Measurements from ENCODE around the gene AP2A1. TPM values are rescaled to one million over a fixed set of nuclear protein-coding genes. Genes with fewer than 3 reads are reported as not detected.

The AP2A1 gene
- total and polyA plus RNA-seq, 9 of the 15 experiments (the other 6 are each of a cell fraction or from before 2014, with no cell fraction given) = 0.55 to 150 (median 31.9) TPM

GRCh38 chr19:49805822-49806619 lies 39.2 kb downstream of the AP2A1 start (continued):
- TF ChIP-seq, protein P1, sequence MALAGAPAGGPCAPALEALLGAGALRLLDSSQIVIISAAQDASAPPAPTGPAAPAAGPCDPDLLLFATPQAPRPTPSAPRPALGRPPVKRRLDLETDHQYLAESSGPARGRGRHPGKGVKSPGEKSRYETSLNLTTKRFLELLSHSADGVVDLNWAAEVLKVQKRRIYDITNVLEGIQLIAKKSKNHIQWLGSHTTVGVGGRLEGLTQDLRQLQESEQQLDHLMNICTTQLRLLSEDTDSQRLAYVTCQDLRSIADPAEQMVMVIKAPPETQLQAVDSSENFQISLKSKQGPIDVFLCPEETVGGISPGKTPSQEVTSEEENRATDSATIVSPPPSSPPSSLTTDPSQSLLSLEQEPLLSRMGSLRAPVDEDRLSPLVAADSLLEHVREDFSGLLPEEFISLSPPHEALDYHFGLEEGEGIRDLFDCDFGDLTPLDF (CRISPR knock-in tag; IDR thresholded peaks at IDR 0.05) = no peak
- TF ChIP-seq ETV1 (tag; conservative IDR thresholded peaks at IDR 0.05; ENCODE audit: low read depth) (no peak), HMG20A (CRISPR knock-in tag; conservative IDR thresholded peaks at IDR 0.05) (no peak), FOXK2 (conservative IDR thresholded peaks at IDR 0.05 in 1 of 2, IDR thresholded peaks at IDR 0.05 in 1 of 2; ENCODE audit: low read depth in 2 of 2) (no peak), FOS (IDR thresholded peaks at IDR 0.05; ENCODE audit: extremely low read depth, insufficient read length) (no peak), ARID3A (IDR thresholded peaks at IDR 0.05; ENCODE audit: borderline replicate concordance, low read depth, low read length) (no peak), EGR1 (conservative IDR thresholded peaks at IDR 0.05) (no peak), KDM4B (IDR thresholded peaks at IDR 0.05; ENCODE audit: borderline replicate concordance in 2 of 2, low read depth in 1 of 2) (no peak), JUN (IDR thresholded peaks at IDR 0.05; ENCODE audit: borderline replicate concordance, low read depth, low read length) (no peak), JUN (CRISPR knock-in tag; IDR thresholded peaks at IDR 0.05; ENCODE audit: borderline replicate concordance) (no peak), FOXA1 (IDR thresholded peaks at IDR 0.05; ENCODE audit: borderline replicate concordance) (no peak), ZNF766 (CRISPR knock-in tag; conservative IDR thresholded peaks at IDR 0.05) (no peak), ELF4 (CRISPR knock-in tag; IDR thresholded peaks at IDR 0.05) (no peak), NR2C2 (CRISPR knock-in tag; IDR thresholded peaks at IDR 0.05) (no peak), NR2C2 (tag; IDR thresholded peaks at IDR 0.05) (no peak), HMG20B (CRISPR knock-in tag; IDR thresholded peaks at IDR 0.05) (no peak), TCF7 (IDR thresholded peaks at IDR 0.05; ENCODE audit: borderline replicate concordance) (no peak), YY1 (IDR thresholded peaks at IDR 0.05; ENCODE audit: borderline replicate concordance in 1 of 3, control insufficient read depth in 1 of 3, extremely low read depth in 1 of 3, insufficient read depth in 3 of 3, insufficient read length in 1 of 3, insufficient replicate concordance in 2 of 3, low read depth in 1 of 3, low read length in 2 of 3) (no peak), GMEB1 (CRISPR knock-in tag; IDR thresholded peaks at IDR 0.05) (no peak), SNAPC5 (CRISPR knock-in tag; IDR thresholded peaks at IDR 0.05) (no peak), BDP1 (IDR thresholded peaks at IDR 0.05; ENCODE audit: insufficient read depth, insufficient read length) (no peak), NR4A1 (CRISPR knock-in tag; IDR thresholded peaks at IDR 0.05) (no peak), NR4A1 (tag; IDR thresholded peaks at IDR 0.05) (no peak), CHD1 (IDR thresholded peaks at IDR 0.05; ENCODE audit: low read length) (no peak)
